ENCODE data around the gene C9. TPM values are rescaled to one million over a fixed set of nuclear protein-coding genes. Genes with fewer than 3 reads are reported as not detected.
"Not testable (repeated sequence)": the region's sequence is repeated elsewhere in the genome, so short reads cannot be mapped to it uniquely, and the experiment has no call there.

The C9 gene
- total RNA-seq, 1 donor from 2014 or later = not detected

DNA sequence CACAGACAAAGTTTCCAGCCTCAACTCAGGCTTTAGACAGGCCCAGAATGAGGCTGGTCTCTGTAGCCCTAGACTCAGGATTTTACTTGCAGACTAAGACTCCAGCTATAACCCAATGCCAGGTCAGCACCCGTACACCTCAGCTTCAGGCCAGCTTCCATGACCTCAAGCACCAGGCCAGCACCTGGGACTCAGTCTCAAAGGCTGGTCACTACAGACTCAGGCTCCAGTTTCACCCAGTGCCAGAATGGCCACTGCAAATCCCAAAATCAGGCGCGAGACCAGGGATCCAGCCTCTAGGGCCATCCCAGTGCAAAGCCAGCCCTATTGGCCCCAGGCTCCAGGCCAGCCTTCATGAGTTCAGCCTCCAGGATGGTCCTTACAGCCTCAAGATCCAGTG, 44.9 kb downstream of the C9 start:
- no peaks in the 10 kb centered on the region for H3K36me3 Mint-ChIP-seq (ENCODE audit: insufficient read depth)
- H3K9me3 Mint-ChIP-seq (ENCODE audit: low read depth) = peaks cover 8% of the 10 kb centered on the region
- H3K27me3 Mint-ChIP-seq = no peaks in the 10 kb centered on the region
- no peaks in the 10 kb centered on the region for H3K4me1 Mint-ChIP-seq (ENCODE audit: low read depth)
- H3K4me3 Mint-ChIP-seq (ENCODE audit: low read depth) = no peak overlapping the region
- TF ChIP-seq, protein P1, sequence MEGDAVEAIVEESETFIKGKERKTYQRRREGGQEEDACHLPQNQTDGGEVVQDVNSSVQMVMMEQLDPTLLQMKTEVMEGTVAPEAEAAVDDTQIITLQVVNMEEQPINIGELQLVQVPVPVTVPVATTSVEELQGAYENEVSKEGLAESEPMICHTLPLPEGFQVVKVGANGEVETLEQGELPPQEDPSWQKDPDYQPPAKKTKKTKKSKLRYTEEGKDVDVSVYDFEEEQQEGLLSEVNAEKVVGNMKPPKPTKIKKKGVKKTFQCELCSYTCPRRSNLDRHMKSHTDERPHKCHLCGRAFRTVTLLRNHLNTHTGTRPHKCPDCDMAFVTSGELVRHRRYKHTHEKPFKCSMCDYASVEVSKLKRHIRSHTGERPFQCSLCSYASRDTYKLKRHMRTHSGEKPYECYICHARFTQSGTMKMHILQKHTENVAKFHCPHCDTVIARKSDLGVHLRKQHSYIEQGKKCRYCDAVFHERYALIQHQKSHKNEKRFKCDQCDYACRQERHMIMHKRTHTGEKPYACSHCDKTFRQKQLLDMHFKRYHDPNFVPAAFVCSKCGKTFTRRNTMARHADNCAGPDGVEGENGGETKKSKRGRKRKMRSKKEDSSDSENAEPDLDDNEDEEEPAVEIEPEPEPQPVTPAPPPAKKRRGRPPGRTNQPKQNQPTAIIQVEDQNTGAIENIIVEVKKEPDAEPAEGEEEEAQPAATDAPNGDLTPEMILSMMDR (IDR thresholded peaks at IDR 0.05; ENCODE audit: unreplicated experiment) = no peak
- no peak for DNase-seq (ENCODE audit: low spot score, unreplicated experiment)
- no peak overlapping the region for H3K27ac Mint-ChIP-seq

- not testable (repeated sequence) for DNase-seq (ENCODE audit: low spot score, unreplicated experiment); H3K36me3 Mint-ChIP-seq (ENCODE audit: insufficient read depth); H3K27me3 Mint-ChIP-seq; H3K27ac Mint-ChIP-seq; H3K4me1 Mint-ChIP-seq (ENCODE audit: low read depth); H3K4me3 Mint-ChIP-seq (ENCODE audit: low read depth); H3K9me3 Mint-ChIP-seq (ENCODE audit: low read depth)
These were observed 47.8 kb downstream of the C9 start for GRCh38 chr5:39316464-39316863.

GRCh38 chr5:39315995-39316394, 48.3 kb downstream of the C9 start:
- H3K4me1 Mint-ChIP-seq (ENCODE audit: low read depth) = no peaks in the 10 kb centered on the region
- TF ChIP-seq, protein P1 (IDR thresholded peaks at IDR 0.05; ENCODE audit: unreplicated experiment) = no peak
- no peak overlapping the region for H3K4me3 Mint-ChIP-seq (ENCODE audit: low read depth)
- DNase-seq (ENCODE audit: low spot score, unreplicated experiment) = no peak
- no peak overlapping the region for H3K27ac Mint-ChIP-seq
- peaks cover 8% of the 10 kb centered on the region for H3K9me3 Mint-ChIP-seq (ENCODE audit: low read depth)
- no peaks in the 10 kb centered on the region for H3K36me3 Mint-ChIP-seq (ENCODE audit: insufficient read depth)
- no peaks in the 10 kb centered on the region for H3K27me3 Mint-ChIP-seq

DNA sequence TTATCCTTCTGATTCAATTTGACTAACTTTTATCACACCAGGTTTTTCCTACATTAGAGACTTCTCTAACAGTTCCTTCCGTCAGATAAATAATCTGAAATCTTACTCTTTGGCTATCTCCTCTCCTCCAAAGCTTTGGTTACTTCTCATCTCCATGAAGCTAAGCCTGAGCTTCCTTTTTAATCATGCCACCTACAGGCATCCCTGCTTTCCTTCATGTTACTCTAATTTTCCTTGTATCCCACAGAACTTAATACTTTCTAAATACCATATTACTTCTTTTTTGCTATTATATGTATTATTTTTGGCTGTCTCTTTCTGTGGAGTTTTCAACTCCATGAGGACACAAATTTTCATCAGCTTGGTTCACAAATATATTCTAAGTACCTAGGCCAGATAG, 49.7 kb downstream of the C9 start:
- TF ChIP-seq, protein P1 (IDR thresholded peaks at IDR 0.05; ENCODE audit: unreplicated experiment) = no peak

DNA sequence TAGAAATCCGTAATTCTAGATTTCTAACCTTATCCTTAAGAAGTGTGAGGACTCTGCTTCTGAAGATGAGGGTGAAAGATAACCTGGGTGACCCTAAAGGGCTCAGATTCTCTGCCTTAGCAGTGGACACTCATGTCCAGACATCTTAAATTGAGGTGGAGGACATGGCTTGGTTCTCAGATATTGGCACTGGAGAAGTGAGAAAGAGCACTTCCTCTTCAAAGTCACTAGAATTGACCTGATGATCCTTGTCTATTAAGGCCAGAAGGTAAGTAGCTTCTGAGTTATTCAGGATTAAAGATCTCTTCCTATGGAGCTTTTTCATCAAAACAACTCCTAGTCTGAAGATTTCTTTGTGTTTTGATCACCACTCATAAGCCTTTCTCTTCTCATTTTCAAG, 54.8 kb downstream of the C9 start:
- no peak for DNase-seq (ENCODE audit: low spot score, unreplicated experiment)
- no peaks in the 10 kb centered on the region for H3K4me1 Mint-ChIP-seq (ENCODE audit: low read depth)
- H3K27me3 Mint-ChIP-seq = no peaks in the 10 kb centered on the region
- H3K27ac Mint-ChIP-seq = no peak overlapping the region
- no peaks in the 10 kb centered on the region for H3K9me3 Mint-ChIP-seq (ENCODE audit: low read depth)
- H3K36me3 Mint-ChIP-seq (ENCODE audit: insufficient read depth) = no peaks in the 10 kb centered on the region
- TF ChIP-seq, protein P1 (IDR thresholded peaks at IDR 0.05; ENCODE audit: unreplicated experiment) = no peak
- H3K4me3 Mint-ChIP-seq (ENCODE audit: low read depth) = no peak overlapping the region

More for the DNA sequence above, 49.7 kb downstream of the C9 start:
- DNase-seq (ENCODE audit: low spot score, unreplicated experiment) = no peak
- H3K27ac Mint-ChIP-seq = no peak overlapping the region
- H3K4me1 Mint-ChIP-seq (ENCODE audit: low read depth) = no peaks in the 10 kb centered on the region
- H3K4me3 Mint-ChIP-seq (ENCODE audit: low read depth) = no peak overlapping the region
- H3K27me3 Mint-ChIP-seq = no peaks in the 10 kb centered on the region
- H3K36me3 Mint-ChIP-seq (ENCODE audit: insufficient read depth) = no peaks in the 10 kb centered on the region
- H3K9me3 Mint-ChIP-seq (ENCODE audit: low read depth) = peaks cover 4% of the 10 kb centered on the region

DNA sequence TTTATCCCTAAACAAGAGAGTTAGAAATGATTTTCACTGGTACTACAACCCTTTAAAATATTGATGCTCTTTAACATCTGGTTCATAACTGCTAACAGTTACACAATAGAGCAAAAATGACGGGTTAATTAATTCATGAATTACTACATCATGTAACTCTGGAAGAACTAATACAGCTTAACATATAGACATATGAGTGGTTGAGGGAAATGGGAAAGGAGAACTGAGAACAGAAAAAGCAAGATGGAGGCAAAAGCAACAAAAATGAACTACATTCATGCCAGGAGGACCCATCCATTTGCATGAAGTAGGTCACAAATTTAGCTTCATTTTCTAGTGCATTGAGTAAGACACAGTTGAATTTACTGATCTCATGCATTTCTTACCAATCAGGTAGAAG, 61.8 kb downstream of the C9 start:
- no peak overlapping the region for H3K27ac Mint-ChIP-seq
- no peak overlapping the region for H3K4me3 Mint-ChIP-seq (ENCODE audit: low read depth)
- H3K9me3 Mint-ChIP-seq (ENCODE audit: low read depth) = peaks cover 4% of the 10 kb centered on the region
- H3K36me3 Mint-ChIP-seq (ENCODE audit: insufficient read depth) = no peaks in the 10 kb centered on the region
- no peaks in the 10 kb centered on the region for H3K27me3 Mint-ChIP-seq
- TF ChIP-seq, protein P1 (IDR thresholded peaks at IDR 0.05; ENCODE audit: unreplicated experiment) = no peak
- H3K4me1 Mint-ChIP-seq (ENCODE audit: low read depth) = no peaks in the 10 kb centered on the region
- no peak for DNase-seq (ENCODE audit: low spot score, unreplicated experiment)

Data from progenitor cell of endocrine pancreas (in vitro differentiated cells).